ENCODE data around the gene NRXN3. TPM values are rescaled to one million over a fixed set of nuclear protein-coding genes. Genes with fewer than 3 reads are reported as not detected.
A peak's percentile ranks its signal among the peaks of the same experiment; 100 is the strongest.

NRXN3 gene
- total and polyA plus RNA-seq, 11 donors: 0.19 to 2.2 (median 1.1) TPM

GRCh38 chr14:79856381-79856780 is 1686.2 kb downstream of the NRXN3 start:
- peaks cover 0 to 4% (median 0%) of the 10 kb centered on the region in 12 donors for H3K4me1 ChIP-seq
- H3K27ac ChIP-seq: peak overlapping the region in 2 of 12 donors; percentile 35 to 40
- no peak for DNase-seq
- WGBS, 4 donors: 62 to 73% (median 65%) methylated on average over 1 of the region's 1 CpG
- peak in 2 of 4 donors; percentile 53 to 69 for ATAC-seq
- no peaks in the 10 kb centered on the region for H3K9me3 ChIP-seq
- TF ChIP-seq POLR2A (IDR thresholded peaks at IDR 0.05) (no peak), CTCF (IDR thresholded peaks at IDR 0.05) (no peak)
- H3K27me3 ChIP-seq: no peaks in the 10 kb centered on the region
- intact Hi-C loops (cut with DNase I): no loop called here
- no peak overlapping the region for H3K4me3 ChIP-seq
- H3K36me3 ChIP-seq: no peaks in the 10 kb centered on the region

GRCh38 chr14:79861111-79861510 is 1690.9 kb downstream of the NRXN3 start:
- no peaks in the 10 kb centered on the region for H3K27me3 ChIP-seq
- no peak for ATAC-seq
- 85 to 94% (median 88%) methylated on average over 9 of the region's 9 CpGs for WGBS, 4 donors

GRCh38 chr14:79862045-79862444 is 1691.9 kb downstream of the NRXN3 start:
- intact Hi-C loops (cut with DNase I): no loop called here
- ATAC-seq (no peak), DNase-seq (no peak)
- no peaks in the 10 kb centered on the region for H3K9me3 ChIP-seq
- no peak overlapping the region for H3K4me3 ChIP-seq
- no peaks in the 10 kb centered on the region for H3K36me3 ChIP-seq
- WGBS, 4 donors: 91 to 94% (median 92%) methylated on average over 12 of the region's 12 CpGs
- no peaks in the 10 kb centered on the region for H3K27me3 ChIP-seq
- no peaks in the 10 kb centered on the region for H3K4me1 ChIP-seq
- TF ChIP-seq CTCF (IDR thresholded peaks at IDR 0.05): no peak
- TF ChIP-seq POLR2A (IDR thresholded peaks at IDR 0.05): no peak
- no peak overlapping the region for H3K27ac ChIP-seq

More at GRCh38 chr14:79861111-79861510, 1690.9 kb downstream of the NRXN3 start:
- no peak overlapping the region for H3K4me3 ChIP-seq
- no peak overlapping the region for H3K27ac ChIP-seq
- no peaks in the 10 kb centered on the region for H3K9me3 ChIP-seq
- no peak for DNase-seq
- peaks cover 0 to under 1% (median 0%) of the 10 kb centered on the region in 12 donors for H3K4me1 ChIP-seq
- H3K36me3 ChIP-seq: no peaks in the 10 kb centered on the region
- TF ChIP-seq POLR2A (IDR thresholded peaks at IDR 0.05): no peak
- TF ChIP-seq CTCF (IDR thresholded peaks at IDR 0.05): no peak
- intact Hi-C loops (cut with DNase I): no loop called here

DNA sequence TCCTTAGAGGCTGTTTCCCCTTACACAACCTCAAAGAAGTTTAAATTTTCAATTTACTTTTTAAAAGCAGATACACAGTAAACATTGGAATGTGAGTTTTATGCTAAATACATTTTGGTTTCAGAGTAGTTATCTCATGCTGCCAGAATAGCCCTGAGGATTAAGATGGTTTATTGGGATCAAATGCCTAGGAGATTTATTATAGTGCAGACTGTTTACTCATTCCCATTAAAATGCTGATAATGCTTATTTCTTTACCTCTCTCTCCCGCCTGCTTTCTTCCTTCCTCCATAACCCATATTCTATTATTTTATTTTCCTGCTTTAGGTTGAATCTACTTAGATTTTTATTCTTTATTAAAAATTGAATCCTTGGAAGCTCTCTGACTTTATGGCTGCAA is 1701.0 kb downstream of the NRXN3 start:
- intact Hi-C loops (cut with DNase I): no loop called here
- ATAC-seq (no peak), DNase-seq (no peak)
- Histone ChIP-seq H3K4me1 (no peaks in the 10 kb centered on the region), H3K36me3 (no peaks in the 10 kb centered on the region), H3K4me3 (no peak overlapping the region), H3K27ac (no peak overlapping the region), H3K27me3 (no peaks in the 10 kb centered on the region), H3K9me3 (no peaks in the 10 kb centered on the region)
- no peak for TF ChIP-seq POLR2A (IDR thresholded peaks at IDR 0.05)
- no peak for TF ChIP-seq CTCF (IDR thresholded peaks at IDR 0.05)
- 83 to 94% (median 88%) methylated on average over 1 of the region's 1 CpG for WGBS, 4 donors

Measured in heart left ventricle (tissue), 16 donors.